ENCODE measurements around the gene RNF213.

RNF213 gene

DNA sequence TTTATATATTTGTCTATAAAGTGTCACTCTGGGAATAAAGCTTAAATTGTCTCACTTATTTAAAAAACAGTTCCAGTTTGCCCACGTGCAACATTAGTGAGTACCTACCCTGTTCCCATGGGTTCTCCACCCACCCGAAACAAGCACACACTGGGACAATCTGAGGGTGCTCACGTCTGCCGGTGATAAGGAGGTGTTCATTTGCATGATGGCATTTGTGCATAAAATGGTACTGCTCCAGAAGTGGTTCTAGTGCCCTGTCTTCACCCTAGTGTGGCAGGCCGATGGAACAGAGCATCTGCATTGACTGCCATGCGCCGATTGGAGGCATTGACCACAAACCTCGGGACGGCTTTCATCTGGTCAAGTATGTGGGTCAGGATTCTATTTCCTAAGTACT lies 118.7 kb downstream of the RNF213 start:
- Histone ChIP-seq H3K9ac (ENCODE audit: low read length) (no peak overlapping the region), H3K27ac (ENCODE audit: low read length) (no peak overlapping the region), H3K4me2 (ENCODE audit: low read depth, low read length) (no peak overlapping the region), H3K9me2 (replicated peaks; ENCODE audit: insufficient read depth, low read length) (no peaks in the 10 kb centered on the region), H3K79me2 (ENCODE audit: low read length) (no peaks in the 10 kb centered on the region), H2AFZ (ENCODE audit: low read length) (no peak overlapping the region), H3K4me1 (ENCODE audit: low read length) (no peaks in the 10 kb centered on the region), H3K4me3 (ENCODE audit: low read length) (no peak overlapping the region), H3F3A (ENCODE audit: insufficient read depth, low read length) (no peaks in the 10 kb centered on the region), H3K36me3 (replicated peaks; ENCODE audit: insufficient read depth, low read length) (no peaks in the 10 kb centered on the region), H4K20me1 (ENCODE audit: insufficient read depth, low read length) (no peaks in the 10 kb centered on the region), H3K9me3 (replicated peaks; ENCODE audit: insufficient read depth, low read length) (no peaks in the 10 kb centered on the region), H3K27me3 (replicated peaks; ENCODE audit: insufficient read depth, low read length) (no peaks in the 10 kb centered on the region)
- no peak for DNase-seq
- TF ChIP-seq EZH2 (optimal IDR thresholded peaks at IDR 0.05; ENCODE audit: low read depth, low read length) (no peak), EZH2phosphoT487 (IDR thresholded peaks at IDR 0.05; ENCODE audit: low read length) (no peak)
- TF ChIP-seq, protein P1, sequence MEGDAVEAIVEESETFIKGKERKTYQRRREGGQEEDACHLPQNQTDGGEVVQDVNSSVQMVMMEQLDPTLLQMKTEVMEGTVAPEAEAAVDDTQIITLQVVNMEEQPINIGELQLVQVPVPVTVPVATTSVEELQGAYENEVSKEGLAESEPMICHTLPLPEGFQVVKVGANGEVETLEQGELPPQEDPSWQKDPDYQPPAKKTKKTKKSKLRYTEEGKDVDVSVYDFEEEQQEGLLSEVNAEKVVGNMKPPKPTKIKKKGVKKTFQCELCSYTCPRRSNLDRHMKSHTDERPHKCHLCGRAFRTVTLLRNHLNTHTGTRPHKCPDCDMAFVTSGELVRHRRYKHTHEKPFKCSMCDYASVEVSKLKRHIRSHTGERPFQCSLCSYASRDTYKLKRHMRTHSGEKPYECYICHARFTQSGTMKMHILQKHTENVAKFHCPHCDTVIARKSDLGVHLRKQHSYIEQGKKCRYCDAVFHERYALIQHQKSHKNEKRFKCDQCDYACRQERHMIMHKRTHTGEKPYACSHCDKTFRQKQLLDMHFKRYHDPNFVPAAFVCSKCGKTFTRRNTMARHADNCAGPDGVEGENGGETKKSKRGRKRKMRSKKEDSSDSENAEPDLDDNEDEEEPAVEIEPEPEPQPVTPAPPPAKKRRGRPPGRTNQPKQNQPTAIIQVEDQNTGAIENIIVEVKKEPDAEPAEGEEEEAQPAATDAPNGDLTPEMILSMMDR (IDR thresholded peaks at IDR 0.05; ENCODE audit: low read length): no peak

GRCh38 chr17:80380068-80380467 lies 119.4 kb downstream of the RNF213 start:
- no peak overlapping the region for H3K9ac ChIP-seq (ENCODE audit: low read length)
- no peak overlapping the region for H3K27ac ChIP-seq (ENCODE audit: low read length)
- H2AFZ ChIP-seq (ENCODE audit: low read length): no peak overlapping the region
- no peaks in the 10 kb centered on the region for H4K20me1 ChIP-seq (ENCODE audit: insufficient read depth, low read length)
- H3K9me2 ChIP-seq (replicated peaks; ENCODE audit: insufficient read depth, low read length): no peaks in the 10 kb centered on the region
- no peak for TF ChIP-seq EZH2 (optimal IDR thresholded peaks at IDR 0.05; ENCODE audit: low read depth, low read length)
- no peak for TF ChIP-seq EZH2phosphoT487 (IDR thresholded peaks at IDR 0.05; ENCODE audit: low read length)
- TF ChIP-seq, protein P1 (IDR thresholded peaks at IDR 0.05; ENCODE audit: low read length): no peak
- no peaks in the 10 kb centered on the region for H3K36me3 ChIP-seq (replicated peaks; ENCODE audit: insufficient read depth, low read length)
- no peak overlapping the region for H3K4me2 ChIP-seq (ENCODE audit: low read depth, low read length)
- H3K4me1 ChIP-seq (ENCODE audit: low read length): no peaks in the 10 kb centered on the region
- H3K9me3 ChIP-seq (replicated peaks; ENCODE audit: insufficient read depth, low read length): no peaks in the 10 kb centered on the region
- no peaks in the 10 kb centered on the region for H3K79me2 ChIP-seq (ENCODE audit: low read length)
- H3F3A ChIP-seq (ENCODE audit: insufficient read depth, low read length): no peaks in the 10 kb centered on the region
- no peak for DNase-seq
- no peaks in the 10 kb centered on the region for H3K27me3 ChIP-seq (replicated peaks; ENCODE audit: insufficient read depth, low read length)
- H3K4me3 ChIP-seq (ENCODE audit: low read length): no peak overlapping the region

DNA sequence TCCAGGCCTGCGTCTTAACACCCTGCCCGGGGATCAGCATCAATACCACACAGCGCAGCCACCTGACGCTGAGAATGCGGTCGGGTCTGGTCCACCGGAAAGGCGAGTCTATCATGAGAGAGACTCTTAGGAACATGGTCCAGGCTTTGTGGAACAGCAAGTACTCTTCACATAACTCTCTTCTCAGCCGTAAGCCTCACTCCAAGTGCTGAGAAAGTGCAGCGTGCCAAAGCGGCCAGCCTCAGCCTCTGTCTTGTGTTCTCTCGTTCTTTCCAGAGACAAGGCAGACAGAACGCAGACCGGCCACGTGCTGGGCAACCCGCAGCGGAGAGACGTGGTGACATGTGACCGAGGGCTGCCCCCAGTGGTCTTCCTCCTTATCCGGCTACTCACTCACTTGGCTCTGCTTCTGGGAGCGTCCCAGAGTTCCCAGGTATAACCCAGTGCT lies 119.9 kb downstream of the RNF213 start:
- no peak overlapping the region for H3K4me2 ChIP-seq (ENCODE audit: low read depth, low read length)
- H3F3A ChIP-seq (ENCODE audit: insufficient read depth, low read length): no peaks in the 10 kb centered on the region
- H3K79me2 ChIP-seq (ENCODE audit: low read length): no peaks in the 10 kb centered on the region
- no peaks in the 10 kb centered on the region for H3K9me2 ChIP-seq (replicated peaks; ENCODE audit: insufficient read depth, low read length)
- H3K36me3 ChIP-seq (replicated peaks; ENCODE audit: insufficient read depth, low read length): no peaks in the 10 kb centered on the region
- no peaks in the 10 kb centered on the region for H3K9me3 ChIP-seq (replicated peaks; ENCODE audit: insufficient read depth, low read length)
- H3K4me1 ChIP-seq (ENCODE audit: low read length): no peaks in the 10 kb centered on the region
- H2AFZ ChIP-seq (ENCODE audit: low read length): no peak overlapping the region
- H3K27ac ChIP-seq (ENCODE audit: low read length): no peak overlapping the region
- H3K4me3 ChIP-seq (ENCODE audit: low read length): no peak overlapping the region
- H3K9ac ChIP-seq (ENCODE audit: low read length): no peak overlapping the region
- DNase-seq: no peak
- H4K20me1 ChIP-seq (ENCODE audit: insufficient read depth, low read length): no peaks in the 10 kb centered on the region
- TF ChIP-seq EZH2phosphoT487 (IDR thresholded peaks at IDR 0.05; ENCODE audit: low read length): no peak
- no peak for TF ChIP-seq EZH2 (optimal IDR thresholded peaks at IDR 0.05; ENCODE audit: low read depth, low read length)
- TF ChIP-seq, protein P1 (IDR thresholded peaks at IDR 0.05; ENCODE audit: low read length): no peak
- no peaks in the 10 kb centered on the region for H3K27me3 ChIP-seq (replicated peaks; ENCODE audit: insufficient read depth, low read length)
